Tibial nerve (tissue), 4 donors: ENCODE data around the gene CAPN13.

Experiments used
- EP300 ChIP-seq, 2 donors: sonication (generic); formaldehyde crosslinking; IDR thresholded peaks; one replicate each; pipeline ENCODE4 v1.6.1; 2017; ENCODE audit warnings: antibody characterized with exemption in 2 of 2, mild to moderate bottlenecking in 1 of 2
- POLR2A ChIP-seq, 2 donors: fragments of 450-650 bp; IDR thresholded peaks; one replicate each; pipeline ENCODE4 v1.6.1; 2017; ENCODE audit warnings: antibody characterized with exemption in 2 of 2, mild to moderate bottlenecking in 2 of 2, moderate library complexity in 2 of 2
- TF ChIP-seq, protein P1 (sequence below), 5 experiments: fragments of 200-600 bp in 3 of 5; fragments of 450-650 bp in 2 of 5; sonication (generic) in 3 of 5; IDR thresholded peaks; one replicate each; pipeline ENCODE4 v1.5.1; 2016 to 2019; ENCODE audit warnings: antibody characterized with exemption in 5 of 5, mild to moderate bottlenecking in 3 of 5, moderate library complexity in 2 of 5

DNA sequence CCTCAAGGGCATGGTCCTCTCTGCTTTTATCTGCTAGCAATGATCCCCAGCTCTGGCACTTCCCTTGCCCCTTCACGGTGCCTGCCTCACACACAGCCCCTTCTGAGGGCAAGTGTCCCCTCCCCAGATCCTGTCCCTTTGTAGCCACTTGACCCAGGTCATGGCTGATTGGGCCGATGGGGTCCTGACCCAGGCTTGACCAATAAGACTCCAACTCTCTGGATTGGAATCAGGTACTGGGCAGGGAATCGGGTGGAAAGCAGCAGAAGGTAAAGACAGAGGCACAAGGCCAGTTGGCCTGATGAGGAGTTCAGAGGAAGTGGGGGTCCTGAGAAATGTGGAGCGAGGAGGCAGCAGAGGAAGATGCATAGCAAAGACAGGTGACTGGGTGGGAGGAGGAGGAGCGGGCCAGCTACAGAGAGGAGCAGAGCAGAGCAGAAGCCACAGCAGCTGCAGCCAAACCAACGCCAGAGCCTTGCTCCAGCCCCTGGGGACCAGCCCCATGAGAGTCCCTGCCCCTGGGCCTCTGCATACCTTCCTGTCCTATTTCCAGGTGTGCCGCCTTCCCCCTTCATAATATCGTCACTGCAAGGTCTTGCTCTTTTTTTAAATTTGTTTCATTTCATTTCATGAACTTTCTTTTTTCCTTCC lies 39.1 kb downstream of the CAPN13 start:
- TF ChIP-seq, protein P1, sequence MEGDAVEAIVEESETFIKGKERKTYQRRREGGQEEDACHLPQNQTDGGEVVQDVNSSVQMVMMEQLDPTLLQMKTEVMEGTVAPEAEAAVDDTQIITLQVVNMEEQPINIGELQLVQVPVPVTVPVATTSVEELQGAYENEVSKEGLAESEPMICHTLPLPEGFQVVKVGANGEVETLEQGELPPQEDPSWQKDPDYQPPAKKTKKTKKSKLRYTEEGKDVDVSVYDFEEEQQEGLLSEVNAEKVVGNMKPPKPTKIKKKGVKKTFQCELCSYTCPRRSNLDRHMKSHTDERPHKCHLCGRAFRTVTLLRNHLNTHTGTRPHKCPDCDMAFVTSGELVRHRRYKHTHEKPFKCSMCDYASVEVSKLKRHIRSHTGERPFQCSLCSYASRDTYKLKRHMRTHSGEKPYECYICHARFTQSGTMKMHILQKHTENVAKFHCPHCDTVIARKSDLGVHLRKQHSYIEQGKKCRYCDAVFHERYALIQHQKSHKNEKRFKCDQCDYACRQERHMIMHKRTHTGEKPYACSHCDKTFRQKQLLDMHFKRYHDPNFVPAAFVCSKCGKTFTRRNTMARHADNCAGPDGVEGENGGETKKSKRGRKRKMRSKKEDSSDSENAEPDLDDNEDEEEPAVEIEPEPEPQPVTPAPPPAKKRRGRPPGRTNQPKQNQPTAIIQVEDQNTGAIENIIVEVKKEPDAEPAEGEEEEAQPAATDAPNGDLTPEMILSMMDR (IDR thresholded peaks at IDR 0.05): no peak
- no peak for TF ChIP-seq POLR2A (IDR thresholded peaks at IDR 0.05)
- TF ChIP-seq EP300 (IDR thresholded peaks at IDR 0.05): no peak
